ENCODE measurements around the gene SERPINA3.

SERPINA3 gene

GRCh38 chr14:94650444-94650775, 38.2 kb downstream of the SERPINA3 start:
- H3K27ac ChIP-seq (ENCODE audit: low read depth, low read length): no peak overlapping the region
- no peaks in the 10 kb centered on the region for H3K36me3 ChIP-seq (ENCODE audit: control insufficient read depth in 5 of 5, insufficient read depth in 5 of 5, low read length in 5 of 5)
- no peak overlapping the region for H3K4me3 ChIP-seq (ENCODE audit: low read depth in 1 of 5, low read length in 5 of 5)
- no peak overlapping the region for H3K9ac ChIP-seq (ENCODE audit: low read length in 5 of 5)
- peaks cover 2 to 21% (median 15%) of the 10 kb centered on the region in 5 donors for H3K9me3 ChIP-seq (ENCODE audit: control insufficient read depth in 5 of 5, low read length in 5 of 5)
- H3K4me1 ChIP-seq (ENCODE audit: control insufficient read depth in 5 of 5, insufficient read depth in 5 of 5, low read length in 5 of 5): peaks cover 0 to 5% (median 0%) of the 10 kb centered on the region in 5 donors
- peaks cover 0 to 3% (median 0%) of the 10 kb centered on the region in 5 donors for H3K27me3 ChIP-seq (ENCODE audit: control insufficient read depth in 5 of 5, insufficient read depth in 4 of 5, low read length in 5 of 5)

DNA sequence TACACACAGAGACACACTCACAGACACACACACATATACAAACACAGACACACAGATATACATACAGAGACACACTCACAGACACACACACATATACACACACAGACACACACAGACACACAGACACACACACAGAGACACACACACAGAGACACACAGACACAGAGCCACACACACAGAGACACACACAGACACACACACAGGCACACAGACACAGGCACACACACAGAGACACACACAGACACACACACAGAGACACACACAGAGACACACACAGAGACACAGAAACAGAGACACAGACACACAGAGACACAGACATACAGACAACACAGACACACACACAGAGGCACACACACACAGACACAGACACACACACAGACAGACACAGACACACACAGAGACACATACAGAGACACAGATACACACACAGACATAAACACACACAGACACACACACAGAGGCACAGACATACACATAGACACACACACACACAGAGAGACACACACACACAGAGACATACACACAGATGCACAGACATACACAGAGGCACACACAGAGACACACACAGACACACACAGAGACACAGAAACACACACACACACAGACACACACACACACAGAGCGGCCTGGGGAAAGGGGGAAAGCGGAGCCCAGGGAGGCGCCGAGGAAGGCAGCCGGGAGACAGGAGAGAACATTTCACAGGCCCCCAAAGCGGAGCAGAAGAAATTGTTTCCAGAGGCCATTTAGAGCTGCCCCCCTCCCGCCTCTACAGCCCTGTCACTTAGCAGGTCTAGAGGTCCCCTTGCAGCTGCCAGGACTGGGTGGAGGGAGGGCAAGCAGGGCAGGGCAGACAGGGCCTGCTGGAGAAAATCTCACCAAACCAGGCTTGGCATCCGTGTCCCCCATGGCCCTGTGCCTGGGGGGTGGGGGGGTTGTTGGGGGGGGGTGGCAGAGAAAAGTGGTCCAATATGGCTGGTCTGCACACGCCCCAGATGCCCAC, 38.9 kb downstream of the SERPINA3 start:
- no peak overlapping the region for H3K9ac ChIP-seq (ENCODE audit: low read length in 5 of 5)
- no peak overlapping the region for H3K4me3 ChIP-seq (ENCODE audit: low read depth in 1 of 5, low read length in 5 of 5)
- H3K27ac ChIP-seq (ENCODE audit: low read depth, low read length): no peak overlapping the region
- H3K4me1 ChIP-seq (ENCODE audit: control insufficient read depth in 5 of 5, insufficient read depth in 5 of 5, low read length in 5 of 5): peaks cover 0 to 5% (median 0%) of the 10 kb centered on the region in 5 donors
- no peaks in the 10 kb centered on the region for H3K36me3 ChIP-seq (ENCODE audit: control insufficient read depth in 5 of 5, insufficient read depth in 5 of 5, low read length in 5 of 5)
- peaks cover 0 to 3% (median 0%) of the 10 kb centered on the region in 5 donors for H3K27me3 ChIP-seq (ENCODE audit: control insufficient read depth in 5 of 5, insufficient read depth in 4 of 5, low read length in 5 of 5)
- H3K9me3 ChIP-seq (ENCODE audit: control insufficient read depth in 5 of 5, low read length in 5 of 5): peaks cover 2 to 21% (median 15%) of the 10 kb centered on the region in 5 donors

DNA sequence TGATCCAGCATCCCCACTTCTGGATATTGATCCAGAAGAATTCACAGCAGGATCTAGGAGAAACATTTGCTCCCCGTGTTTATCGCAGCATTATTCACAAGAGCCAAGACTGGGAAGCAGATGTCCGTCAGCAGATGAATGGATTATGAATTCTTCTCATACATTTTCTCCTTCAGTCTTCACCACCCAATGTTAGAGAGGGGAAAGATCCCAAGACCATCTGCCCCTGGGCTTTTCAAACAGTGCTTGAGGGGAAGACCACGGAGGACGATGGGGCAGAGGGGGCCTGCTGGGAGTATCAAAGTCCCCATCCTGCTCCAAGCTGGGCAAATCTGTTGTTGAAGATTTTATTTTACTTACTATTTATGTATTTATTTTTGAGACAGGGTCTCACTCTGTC, 41.1 kb downstream of the SERPINA3 start:
- H3K27ac ChIP-seq (ENCODE audit: low read depth, low read length): no peak overlapping the region

GRCh38 chr14:94654071-94654861, 42.1 kb downstream of the SERPINA3 start:
- Histone ChIP-seq H3K27me3 (ENCODE audit: control insufficient read depth in 5 of 5, insufficient read depth in 4 of 5, low read length in 5 of 5) (peaks cover 0 to 3% (median 0%) of the 10 kb centered on the region in 5 donors), H3K4me3 (ENCODE audit: low read depth in 1 of 5, low read length in 5 of 5) (no peak overlapping the region), H3K36me3 (ENCODE audit: control insufficient read depth in 5 of 5, insufficient read depth in 5 of 5, low read length in 5 of 5) (no peaks in the 10 kb centered on the region), H3K27ac (ENCODE audit: low read depth, low read length) (no peak overlapping the region), H3K9ac (ENCODE audit: low read length in 5 of 5) (no peak overlapping the region), H3K9me3 (ENCODE audit: control insufficient read depth in 5 of 5, low read length in 5 of 5) (peaks cover 0 to 6% (median 5%) of the 10 kb centered on the region in 5 donors), H3K4me1 (ENCODE audit: control insufficient read depth in 5 of 5, insufficient read depth in 5 of 5, low read length in 5 of 5) (no peaks in the 10 kb centered on the region)

More for the DNA sequence above, 41.1 kb downstream of the SERPINA3 start:
- Histone ChIP-seq H3K36me3 (ENCODE audit: control insufficient read depth in 5 of 5, insufficient read depth in 5 of 5, low read length in 5 of 5) (no peaks in the 10 kb centered on the region), H3K4me1 (ENCODE audit: control insufficient read depth in 5 of 5, insufficient read depth in 5 of 5, low read length in 5 of 5) (no peaks in the 10 kb centered on the region), H3K9ac (ENCODE audit: low read length in 5 of 5) (no peak overlapping the region), H3K27me3 (ENCODE audit: control insufficient read depth in 5 of 5, insufficient read depth in 4 of 5, low read length in 5 of 5) (peaks cover 0 to 3% (median 0%) of the 10 kb centered on the region in 5 donors), H3K4me3 (ENCODE audit: low read depth in 1 of 5, low read length in 5 of 5) (no peak overlapping the region), H3K9me3 (ENCODE audit: control insufficient read depth in 5 of 5, low read length in 5 of 5) (peaks cover 2 to 14% (median 14%) of the 10 kb centered on the region in 5 donors)

DNA sequence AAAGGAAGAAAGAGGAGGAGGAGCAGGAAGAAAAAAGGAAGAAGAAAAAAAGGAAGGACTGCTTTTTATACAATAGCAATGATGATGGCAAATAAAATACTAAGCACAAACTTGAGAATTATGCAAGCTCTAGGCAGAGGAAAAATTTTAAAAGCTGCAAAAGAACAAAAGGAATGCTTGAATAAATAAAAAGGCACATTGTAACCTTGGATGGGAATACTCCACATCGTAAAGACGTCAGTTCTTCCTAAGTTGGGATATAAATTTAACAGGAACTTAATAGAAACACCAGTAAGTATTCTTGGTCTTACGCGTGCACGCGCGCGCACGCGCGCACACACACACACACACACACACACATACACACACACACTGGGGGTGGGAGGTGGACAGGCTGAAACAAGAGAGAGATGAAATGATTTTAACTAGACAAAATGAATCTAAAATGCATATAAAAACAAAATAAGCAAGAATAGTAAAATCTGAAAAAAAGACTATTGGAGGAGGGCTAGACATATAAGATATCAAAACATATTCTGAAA, 43.0 kb downstream of the SERPINA3 start:
- no peaks in the 10 kb centered on the region for H3K36me3 ChIP-seq (ENCODE audit: control insufficient read depth in 5 of 5, insufficient read depth in 5 of 5, low read length in 5 of 5)
- peaks cover 0 to 3% (median 0%) of the 10 kb centered on the region in 5 donors for H3K27me3 ChIP-seq (ENCODE audit: control insufficient read depth in 5 of 5, insufficient read depth in 4 of 5, low read length in 5 of 5)
- H3K9me3 ChIP-seq (ENCODE audit: control insufficient read depth in 5 of 5, low read length in 5 of 5): peaks cover 0 to under 1% (median 0%) of the 10 kb centered on the region in 5 donors
- no peaks in the 10 kb centered on the region for H3K4me1 ChIP-seq (ENCODE audit: control insufficient read depth in 5 of 5, insufficient read depth in 5 of 5, low read length in 5 of 5)
- no peak overlapping the region for H3K4me3 ChIP-seq (ENCODE audit: low read depth in 1 of 5, low read length in 5 of 5)
- no peak overlapping the region for H3K27ac ChIP-seq (ENCODE audit: low read depth, low read length)
- no peak overlapping the region for H3K9ac ChIP-seq (ENCODE audit: low read length in 5 of 5)

DNA sequence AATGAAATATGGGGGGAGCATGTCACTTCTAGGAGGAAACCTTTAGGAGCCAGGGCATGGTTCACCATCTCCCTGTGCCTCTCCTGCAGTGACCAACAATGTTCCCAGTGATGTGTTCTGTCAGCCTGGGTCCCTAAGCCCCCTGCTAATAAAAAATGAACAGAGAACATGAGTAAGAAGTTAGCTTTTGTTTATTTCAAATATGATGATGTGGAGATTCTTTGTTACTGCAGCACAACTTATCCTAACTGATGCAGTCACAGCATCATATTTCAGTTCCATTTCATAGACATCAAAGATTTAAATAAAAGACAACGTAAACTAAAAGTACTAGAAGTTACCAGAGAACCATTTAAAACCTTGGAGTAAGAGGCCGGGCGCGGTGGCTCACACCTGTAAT, 43.9 kb downstream of the SERPINA3 start:
- H3K9ac ChIP-seq (ENCODE audit: low read length in 5 of 5): no peak overlapping the region
- no peak overlapping the region for H3K4me3 ChIP-seq (ENCODE audit: low read depth in 1 of 5, low read length in 5 of 5)
- H3K27me3 ChIP-seq (ENCODE audit: control insufficient read depth in 5 of 5, insufficient read depth in 4 of 5, low read length in 5 of 5): peaks cover 0 to 4% (median 0%) of the 10 kb centered on the region in 5 donors

DNA sequence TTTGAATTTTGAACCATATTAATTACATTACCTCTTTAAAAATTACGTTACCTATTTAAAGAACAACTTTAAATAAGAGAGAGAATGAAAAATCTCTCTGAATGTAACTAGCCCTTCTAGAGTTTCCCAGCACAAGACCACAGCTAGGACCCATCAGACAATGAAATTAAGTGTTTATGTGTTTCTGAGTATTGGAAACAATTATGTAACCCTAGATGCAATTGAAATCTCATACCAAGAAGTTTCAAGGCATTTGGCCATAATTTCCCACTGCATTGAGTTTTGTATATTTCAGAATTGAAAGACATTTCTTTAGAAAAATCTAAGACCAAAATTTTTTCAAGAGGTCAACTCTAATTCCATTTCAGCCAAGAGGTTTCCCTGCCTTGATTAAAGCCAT, 47.1 kb downstream of the SERPINA3 start:
- Histone ChIP-seq H3K9ac (ENCODE audit: low read length in 5 of 5) (no peak overlapping the region), H3K4me1 (ENCODE audit: control insufficient read depth in 5 of 5, insufficient read depth in 5 of 5, low read length in 5 of 5) (peaks cover 0 to 11% (median 2%) of the 10 kb centered on the region in 5 donors), H3K27me3 (ENCODE audit: control insufficient read depth in 5 of 5, insufficient read depth in 4 of 5, low read length in 5 of 5) (peaks cover 0 to 4% (median 0%) of the 10 kb centered on the region in 5 donors), H3K4me3 (ENCODE audit: low read depth in 1 of 5, low read length in 5 of 5) (no peak overlapping the region), H3K27ac (ENCODE audit: low read depth, low read length) (no peak overlapping the region), H3K9me3 (ENCODE audit: control insufficient read depth in 5 of 5, low read length in 5 of 5) (no peaks in the 10 kb centered on the region), H3K36me3 (ENCODE audit: control insufficient read depth in 5 of 5, insufficient read depth in 5 of 5, low read length in 5 of 5) (no peaks in the 10 kb centered on the region)

More for the DNA sequence above, 43.9 kb downstream of the SERPINA3 start:
- no peaks in the 10 kb centered on the region for H3K9me3 ChIP-seq (ENCODE audit: control insufficient read depth in 5 of 5, low read length in 5 of 5)
- no peak overlapping the region for H3K27ac ChIP-seq (ENCODE audit: low read depth, low read length)
- peaks cover 0 to 2% (median 0%) of the 10 kb centered on the region in 5 donors for H3K4me1 ChIP-seq (ENCODE audit: control insufficient read depth in 5 of 5, insufficient read depth in 5 of 5, low read length in 5 of 5)
- H3K36me3 ChIP-seq (ENCODE audit: control insufficient read depth in 5 of 5, insufficient read depth in 5 of 5, low read length in 5 of 5): no peaks in the 10 kb centered on the region

DNA sequence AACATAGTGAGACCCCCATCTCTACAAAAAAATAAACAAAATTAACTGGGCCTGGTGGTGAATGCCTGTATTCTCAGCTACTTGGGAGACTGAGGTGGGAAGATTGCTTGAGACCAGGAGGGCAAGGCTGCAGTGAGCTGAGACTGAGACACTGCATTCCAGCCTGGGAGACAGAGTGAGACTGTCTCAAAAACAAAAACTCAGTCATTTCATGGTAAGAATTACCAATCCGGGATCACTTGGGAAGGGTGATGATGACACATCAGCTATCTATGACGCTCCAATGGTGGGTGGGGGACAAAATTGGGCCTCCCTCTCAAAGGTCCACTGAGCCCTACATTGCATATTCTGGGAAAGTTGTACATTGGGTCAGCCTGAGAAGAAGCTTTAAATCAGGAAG, 47.7 kb downstream of the SERPINA3 start:
- Histone ChIP-seq H3K27ac (ENCODE audit: low read depth, low read length) (no peak overlapping the region), H3K4me3 (ENCODE audit: low read depth in 1 of 5, low read length in 5 of 5) (no peak overlapping the region), H3K27me3 (ENCODE audit: control insufficient read depth in 5 of 5, insufficient read depth in 4 of 5, low read length in 5 of 5) (peaks cover 0 to 4% (median 0%) of the 10 kb centered on the region in 5 donors), H3K9ac (ENCODE audit: low read length in 5 of 5) (no peak overlapping the region), H3K4me1 (ENCODE audit: control insufficient read depth in 5 of 5, insufficient read depth in 5 of 5, low read length in 5 of 5) (peaks cover 0 to 18% (median 4%) of the 10 kb centered on the region in 5 donors), H3K9me3 (ENCODE audit: control insufficient read depth in 5 of 5, low read length in 5 of 5) (no peaks in the 10 kb centered on the region), H3K36me3 (ENCODE audit: control insufficient read depth in 5 of 5, insufficient read depth in 5 of 5, low read length in 5 of 5) (no peaks in the 10 kb centered on the region)

GRCh38 chr14:94660306-94660946, 48.2 kb downstream of the SERPINA3 start:
- Histone ChIP-seq H3K4me1 (ENCODE audit: control insufficient read depth in 5 of 5, insufficient read depth in 5 of 5, low read length in 5 of 5) (peaks cover 0 to 18% (median 4%) of the 10 kb centered on the region in 5 donors), H3K9ac (ENCODE audit: low read length in 5 of 5) (no peak overlapping the region), H3K9me3 (ENCODE audit: control insufficient read depth in 5 of 5, low read length in 5 of 5) (no peaks in the 10 kb centered on the region), H3K36me3 (ENCODE audit: control insufficient read depth in 5 of 5, insufficient read depth in 5 of 5, low read length in 5 of 5) (no peaks in the 10 kb centered on the region), H3K27me3 (ENCODE audit: control insufficient read depth in 5 of 5, insufficient read depth in 4 of 5, low read length in 5 of 5) (peaks cover 0 to 4% (median 0%) of the 10 kb centered on the region in 5 donors), H3K4me3 (ENCODE audit: low read depth in 1 of 5, low read length in 5 of 5) (no peak overlapping the region), H3K27ac (ENCODE audit: low read depth, low read length) (no peak overlapping the region)
